IMR-90 (cell line): Measurements from ENCODE around the gene ETS1. TPM values are rescaled to one million over a fixed set of nuclear protein-coding genes. Genes with fewer than 3 reads are reported as not detected.

ENCODE experiments used
- ATAC-seq: fragments of 200-7000 bp; cut with Tn5 transposase; 2 replicates; pipeline ENCODE4 v1.9.1; 2020; ENCODE audit warnings: low read depth, mild to moderate bottlenecking, moderate library complexity
- BruUV-seq: library from RNA; stranded (reverse); fragments of 400-500 nt; replicated peaks from 2 replicates; lab custom pipeline; 2021; lab: Mats Ljungman, UMichigan
- CTCF ChIA-PET: fragments of 300-600 bp; formaldehyde crosslinking; extraction: SDS; loops from one replicate; lab custom pipeline; 2021; ENCODE audit warnings: antibody characterized with exemption; lab: Yijun Ruan, JAX
- POLR2A ChIA-PET: fragments of 300-600 bp; sonication (Branson Sonifier 250); formaldehyde crosslinking; loops from one replicate; lab custom pipeline; 2022; ENCODE audit warnings: antibody characterized with exemption; ENCODE audit not compliant: unreplicated experiment; lab: Charles Lee
- DNase-seq: peaks from one replicate; pipeline ENCODE4 v3.0.0; 2013
- H2AFZ ChIP-seq: replicated peaks from 2 replicates; pipeline ENCODE3; 2013; ENCODE audit warnings: low read length, mild to moderate bottlenecking; ENCODE audit not compliant: poor library complexity
- H2AK5ac ChIP-seq: 2 replicates; pipeline ENCODE4 v1.6.1; 2013; ENCODE audit warnings: low read depth, low read length, inconsistent platforms
- H2AK9ac ChIP-seq: replicated peaks from 2 replicates; pipeline ENCODE3; 2013; ENCODE audit warnings: mild to moderate bottlenecking, low read depth, low read length, moderate library complexity; ENCODE audit not compliant: poor library complexity
- H2BK120ac ChIP-seq: 2 replicates; pipeline ENCODE4 v1.6.1; 2013; ENCODE audit warnings: low read depth, low read length, inconsistent platforms
- H2BK15ac ChIP-seq: 3 replicates; pipeline ENCODE4 v1.6.1; 2013; ENCODE audit warnings: low read depth, low read length, inconsistent platforms
- H2BK20ac ChIP-seq: 2 replicates; pipeline ENCODE4 v1.6.1; 2013; ENCODE audit warnings: low read depth, mild to moderate bottlenecking, inconsistent platforms, low read length, moderate library complexity
- H2BK5ac ChIP-seq: 2 replicates; pipeline ENCODE4 v1.6.1; 2013; ENCODE audit warnings: mild to moderate bottlenecking, low read depth, low read length, inconsistent platforms; ENCODE audit not compliant: poor library complexity, severe bottlenecking
- H3K14ac ChIP-seq: replicated peaks from 2 replicates; pipeline ENCODE4 v1.6.1; 2013; ENCODE audit warnings: low read depth, low read length, inconsistent platforms
- H3K18ac ChIP-seq: 2 replicates; pipeline ENCODE4 v1.6.1; 2013; ENCODE audit warnings: low read depth, low read length, control low read depth
- H3K23ac ChIP-seq: 2 replicates; pipeline ENCODE4 v1.6.1; 2013; ENCODE audit warnings: low read depth, low read length, inconsistent platforms
- H3K27ac ChIP-seq: 2 replicates; pipeline ENCODE4 v1.5.1; 2013; ENCODE audit warnings: mild to moderate bottlenecking, control low read depth, low read length; ENCODE audit not compliant: insufficient read depth
- H3K27me3 ChIP-seq: 2 replicates; pipeline ENCODE4 v1.6.1; 2013; ENCODE audit warnings: low read length; ENCODE audit not compliant: control insufficient read depth, insufficient read depth
- H3K36me3 ChIP-seq: 2 replicates; pipeline ENCODE4 v1.6.1; 2013; ENCODE audit warnings: low read length, mixed read lengths; ENCODE audit not compliant: control insufficient read depth, insufficient read depth
- H3K4ac ChIP-seq: 2 replicates; pipeline ENCODE4 v1.6.1; 2013; ENCODE audit warnings: low read depth, low read length, inconsistent platforms
- H3K4me1 ChIP-seq: 2 replicates; pipeline ENCODE4 v1.6.1; 2013; ENCODE audit warnings: low read length, mixed read lengths; ENCODE audit not compliant: control insufficient read depth, insufficient read depth
- H3K4me2 ChIP-seq: 2 replicates; pipeline ENCODE4 v1.6.1; 2013; ENCODE audit warnings: low read depth, mild to moderate bottlenecking, control low read depth, low read length, moderate library complexity
- H3K4me3 ChIP-seq: 2 replicates; pipeline ENCODE4 v1.5.1; 2013; ENCODE audit warnings: low read depth, mild to moderate bottlenecking, control low read depth, low read length, moderate library complexity; ENCODE audit not compliant: insufficient read depth
- H3K56ac ChIP-seq: 2 replicates; pipeline ENCODE4 v1.6.1; 2013; ENCODE audit warnings: low read length, inconsistent platforms; ENCODE audit not compliant: insufficient read depth; ENCODE audit errors: extremely low read depth
- H3K79me1 ChIP-seq, 2 experiments: 2 replicates each; pipeline ENCODE4 v1.6.1; 2013; ENCODE audit warnings: low read length in 2 of 2, inconsistent platforms in 1 of 2, low read depth in 1 of 2
- H3K9ac ChIP-seq: 2 replicates; pipeline ENCODE4 v1.6.1; 2013; ENCODE audit warnings: low read depth, low read length, control low read depth
- H3K9me1 ChIP-seq: 2 replicates; pipeline ENCODE4 v1.6.1; 2013; ENCODE audit warnings: low read length, inconsistent platforms; ENCODE audit not compliant: insufficient read depth
- H3K9me3 ChIP-seq: 2 replicates; pipeline ENCODE4 v1.6.1; 2013; ENCODE audit warnings: low read length; ENCODE audit not compliant: control insufficient read depth, insufficient read depth
- H4K20me1 ChIP-seq: 2 replicates; pipeline ENCODE4 v1.6.1; 2013; ENCODE audit warnings: low read length, inconsistent platforms; ENCODE audit not compliant: insufficient read depth
- H4K5ac ChIP-seq: 2 replicates; pipeline ENCODE4 v1.6.1; 2013; ENCODE audit warnings: mild to moderate bottlenecking, low read depth, low read length, control low read depth
- H4K8ac ChIP-seq, 2 experiments: 2 replicates each; pipeline ENCODE4 v1.6.1; 2013; ENCODE audit warnings: low read depth in 2 of 2, low read length in 2 of 2, control low read depth in 1 of 2, inconsistent platforms in 1 of 2
- H4K91ac ChIP-seq: 2 replicates; pipeline ENCODE4 v1.6.1; 2013; ENCODE audit warnings: low read depth, low read length, inconsistent platforms; ENCODE audit not compliant: insufficient read depth
- BHLHE40 ChIP-seq: fragments of 150-350 bp; IDR thresholded peaks from 2 replicates; pipeline ENCODE4 v1.6.1; 2016; ENCODE audit warnings: mild to moderate bottlenecking, low read depth, low read length
- CEBPB ChIP-seq: IDR thresholded peaks from 2 replicates; pipeline ENCODE4 v1.6.1; 2012; ENCODE audit warnings: low read depth, low read length, improper control_type of control experiment
- CHD1 ChIP-seq: IDR thresholded peaks from 2 replicates; pipeline ENCODE4 v1.6.1; 2012; ENCODE audit warnings: low read depth, low read length, improper control_type of control experiment
- MAZ ChIP-seq: IDR thresholded peaks from 2 replicates; pipeline ENCODE4 v1.6.1; 2012; ENCODE audit warnings: low read depth, mild to moderate bottlenecking, low read length, improper control_type of control experiment, moderate library complexity, borderline replicate concordance
- NFE2L2 ChIP-seq: fragments of 150-350 bp; IDR thresholded peaks from 2 replicates; pipeline ENCODE4 v1.6.1; 2016; ENCODE audit warnings: low read depth, mild to moderate bottlenecking, low read length
- POLR2A ChIP-seq: IDR thresholded peaks from 2 replicates; pipeline ENCODE4 v1.6.1; 2012; ENCODE audit warnings: mild to moderate bottlenecking, low read depth, low read length
- RCOR1 ChIP-seq: IDR thresholded peaks from 2 replicates; pipeline ENCODE4 v1.6.1; 2012; ENCODE audit warnings: mild to moderate bottlenecking, low read length, improper control_type of control experiment; ENCODE audit not compliant: insufficient replicate concordance
- RFX5 ChIP-seq: IDR thresholded peaks from 2 replicates; pipeline ENCODE4 v1.8.0; 2012; ENCODE audit warnings: low read depth, mild to moderate bottlenecking, low read length, moderate library complexity
- SMC3 ChIP-seq: fragments of 150-350 bp; IDR thresholded peaks from 2 replicates; pipeline ENCODE4 v1.6.1; 2016; ENCODE audit warnings: low read depth, mild to moderate bottlenecking, antibody characterized with exemption, low read length, moderate library complexity
- WGBS, 2 experiments: methylation state at CpG; one replicate each; pipeline versions ENCODE4 v1.1.5 to v1.1.7; 2013; ENCODE audit warnings: missing lambda C conversion rate in 2 of 2; ENCODE audit not compliant: insufficient read length in 1 of 2; ENCODE audit errors: extremely low coverage in 2 of 2; 5-methylcytosine and 5-hydroxymethylcytosine counted together
- dilution Hi-C: fragments of 300-500 bp; cut with HindIII; formaldehyde crosslinking; loops from one replicate; pipeline ENCODE4 v1.14.3; 2018; ENCODE audit warnings: low sequenced_read_pairs; ENCODE audit not compliant: unreplicated experiment
- in situ Hi-C: fragments of 300-500 bp; cut with MboI; formaldehyde crosslinking; loops from 3 replicates; pipeline ENCODE4 v1.14.3; 2019; ENCODE audit warnings: low sequenced_read_pairs, inconsistent platforms, mixed read lengths
- intact Hi-C: fragments of 100-400 bp; cut with micrococcal nuclease; formaldehyde crosslinking; loops from 2 replicates; pipeline ENCODE4 v1.10.0; 2022
- polyA plus RNA-seq, 3 experiments: library from polyadenylated mRNA; depleted of rRNA; stranded (reverse); fragments of >200 nt; gene quantifications; 2 replicates each; pipeline ENCODE4 v1.2.3, GENCODE V29; 2012; ENCODE audit warnings: low replicate concordance in 1 of 3
- total RNA-seq: library from RNA; depleted of rRNA; stranded (reverse); fragments of >200 nt; gene quantifications from 2 replicates; pipeline ENCODE4 v1.2.3, GENCODE V29; 2012
- TF ChIP-seq, protein P1 (sequence below): conservative IDR thresholded peaks from 2 replicates; pipeline ENCODE4 v1.5.1; 2012; ENCODE audit warnings: mild to moderate bottlenecking, low read depth, low read length, improper control_type of control experiment
- TF ChIP-seq, protein P2 (sequence below): fragments of 150-350 bp; IDR thresholded peaks from 2 replicates; pipeline ENCODE4 v1.6.1; 2017; ENCODE audit warnings: mild to moderate bottlenecking, antibody characterized with exemption, low read length, low read depth
- TF ChIP-seq, protein P3 (sequence below): fragments of 150-350 bp; IDR thresholded peaks from 2 replicates; pipeline ENCODE4 v1.6.1; 2016; ENCODE audit warnings: low read depth, mild to moderate bottlenecking, low read length, moderate library complexity, borderline replicate concordance

ETS1 gene
- total and polyA plus RNA-seq, 2 of the 4 experiments (the other 2 are of a cell fraction): 41.2 to 56.3 TPM

DNA sequence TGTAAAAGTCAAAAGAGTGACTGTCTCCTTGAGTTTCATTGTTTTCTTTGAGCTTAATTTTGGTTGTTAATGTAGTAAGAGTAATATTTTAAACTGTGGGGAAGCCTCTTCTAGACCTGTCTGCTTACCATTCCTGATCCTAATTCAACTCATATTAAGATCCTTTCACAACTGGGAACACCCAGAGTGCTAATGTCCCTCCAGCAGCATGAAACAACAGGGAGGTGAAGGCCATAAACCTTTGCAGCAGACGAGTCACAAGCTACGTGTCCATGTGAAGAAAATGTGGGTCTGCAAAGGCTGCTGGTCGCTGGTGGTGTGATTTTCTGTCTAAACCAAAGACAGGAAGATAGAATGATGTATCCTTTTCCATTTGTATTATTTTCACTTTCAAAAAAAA, 152.5 kb downstream of the ETS1 start:
- H3K9ac ChIP-seq: no peak overlapping the region
- H3K9me1 ChIP-seq: no peaks in the 10 kb centered on the region
- in situ Hi-C loops: no loop called here
- no peak overlapping the region for H3K14ac ChIP-seq
- H4K20me1 ChIP-seq: no peaks in the 10 kb centered on the region
- H4K91ac ChIP-seq: no peak overlapping the region
- CTCF ChIA-PET: interaction anchor here (0.6 to 1.2 kb wide), 3 partner anchors 8 to 127 kb away, joined by 3 read pairs; no protein-coding TSS in a partner anchor
- no peak overlapping the region for H4K8ac ChIP-seq
- no peaks in the 10 kb centered on the region for H3K79me1 ChIP-seq
- H3K4me3 ChIP-seq: no peak overlapping the region
- TF ChIP-seq, protein P1, sequence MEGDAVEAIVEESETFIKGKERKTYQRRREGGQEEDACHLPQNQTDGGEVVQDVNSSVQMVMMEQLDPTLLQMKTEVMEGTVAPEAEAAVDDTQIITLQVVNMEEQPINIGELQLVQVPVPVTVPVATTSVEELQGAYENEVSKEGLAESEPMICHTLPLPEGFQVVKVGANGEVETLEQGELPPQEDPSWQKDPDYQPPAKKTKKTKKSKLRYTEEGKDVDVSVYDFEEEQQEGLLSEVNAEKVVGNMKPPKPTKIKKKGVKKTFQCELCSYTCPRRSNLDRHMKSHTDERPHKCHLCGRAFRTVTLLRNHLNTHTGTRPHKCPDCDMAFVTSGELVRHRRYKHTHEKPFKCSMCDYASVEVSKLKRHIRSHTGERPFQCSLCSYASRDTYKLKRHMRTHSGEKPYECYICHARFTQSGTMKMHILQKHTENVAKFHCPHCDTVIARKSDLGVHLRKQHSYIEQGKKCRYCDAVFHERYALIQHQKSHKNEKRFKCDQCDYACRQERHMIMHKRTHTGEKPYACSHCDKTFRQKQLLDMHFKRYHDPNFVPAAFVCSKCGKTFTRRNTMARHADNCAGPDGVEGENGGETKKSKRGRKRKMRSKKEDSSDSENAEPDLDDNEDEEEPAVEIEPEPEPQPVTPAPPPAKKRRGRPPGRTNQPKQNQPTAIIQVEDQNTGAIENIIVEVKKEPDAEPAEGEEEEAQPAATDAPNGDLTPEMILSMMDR: no peak
- no peak for TF ChIP-seq CEBPB
- no peak for TF ChIP-seq NFE2L2
- TF ChIP-seq, protein P2, sequence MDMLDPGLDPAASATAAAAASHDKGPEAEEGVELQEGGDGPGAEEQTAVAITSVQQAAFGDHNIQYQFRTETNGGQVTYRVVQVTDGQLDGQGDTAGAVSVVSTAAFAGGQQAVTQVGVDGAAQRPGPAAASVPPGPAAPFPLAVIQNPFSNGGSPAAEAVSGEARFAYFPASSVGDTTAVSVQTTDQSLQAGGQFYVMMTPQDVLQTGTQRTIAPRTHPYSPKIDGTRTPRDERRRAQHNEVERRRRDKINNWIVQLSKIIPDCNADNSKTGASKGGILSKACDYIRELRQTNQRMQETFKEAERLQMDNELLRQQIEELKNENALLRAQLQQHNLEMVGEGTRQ: no peak
- no peak for TF ChIP-seq POLR2A
- TF ChIP-seq, protein P3, sequence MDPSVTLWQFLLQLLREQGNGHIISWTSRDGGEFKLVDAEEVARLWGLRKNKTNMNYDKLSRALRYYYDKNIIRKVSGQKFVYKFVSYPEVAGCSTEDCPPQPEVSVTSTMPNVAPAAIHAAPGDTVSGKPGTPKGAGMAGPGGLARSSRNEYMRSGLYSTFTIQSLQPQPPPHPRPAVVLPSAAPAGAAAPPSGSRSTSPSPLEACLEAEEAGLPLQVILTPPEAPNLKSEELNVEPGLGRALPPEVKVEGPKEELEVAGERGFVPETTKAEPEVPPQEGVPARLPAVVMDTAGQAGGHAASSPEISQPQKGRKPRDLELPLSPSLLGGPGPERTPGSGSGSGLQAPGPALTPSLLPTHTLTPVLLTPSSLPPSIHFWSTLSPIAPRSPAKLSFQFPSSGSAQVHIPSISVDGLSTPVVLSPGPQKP: no peak
- TF ChIP-seq MAZ: no peak
- no peak for TF ChIP-seq SMC3
- TF ChIP-seq BHLHE40: no peak
- no peak for TF ChIP-seq CHD1
- no peak for TF ChIP-seq RCOR1
- TF ChIP-seq RFX5: no peak
- H3K23ac ChIP-seq: no peak overlapping the region
- no TSS peak for BruUV-seq
- H2AFZ ChIP-seq: peak overlapping the region; percentile 44
- no peaks in the 10 kb centered on the region for H3K36me3 ChIP-seq
- no peak overlapping the region for H2BK5ac ChIP-seq
- ATAC-seq (no peak), DNase-seq (no peak)
- peaks cover 2% of the 10 kb centered on the region for H3K4me1 ChIP-seq
- H4K5ac ChIP-seq: no peak overlapping the region
- H2BK15ac ChIP-seq: no peak overlapping the region
- intact Hi-C loops: no loop called here
- dilution Hi-C loops: no loop called here
- no peak overlapping the region for H2AK9ac ChIP-seq
- no peak overlapping the region for H3K56ac ChIP-seq
- H3K4ac ChIP-seq: peak overlapping the region; percentile 47; the same call in 1 of the 2 replicates
- H3K27ac ChIP-seq: no peak overlapping the region
- H3K18ac ChIP-seq: peak overlapping the region; percentile 29; the same call in 1 of the 2 replicates
- POLR2A ChIA-PET: interaction anchor here (0.6 kb wide), 1 partner anchor 14 kb away, joined by 4 read pairs; no protein-coding TSS in a partner anchor
- H3K4me2 ChIP-seq: no peak overlapping the region
- WGBS, 2 experiments: no CpG with 5 or more reads among the region's 3 CpGs
- no peaks in the 10 kb centered on the region for H3K9me3 ChIP-seq
- H3K27me3 ChIP-seq: no peaks in the 10 kb centered on the region
- H2BK20ac ChIP-seq: no peak overlapping the region
- peak overlapping the region; percentile 69; the same call in 1 of the 2 replicates for H2AK5ac ChIP-seq
- no peak overlapping the region for H2BK120ac ChIP-seq
